H9 (cell line): ENCODE measurements around the gene YIPF4. TPM values are rescaled to one million over a fixed set of nuclear protein-coding genes. Genes with fewer than 3 reads are reported as not detected.
"Not testable (repeated sequence)": the region's sequence is repeated elsewhere in the genome, so short reads cannot be mapped to it uniquely, and the experiment has no call there.

ENCODE experiments used
- DNase-seq: peaks from one replicate; pipeline ENCODE4 v3.0.0-alpha.2; 2017
- H2AFZ ChIP-seq: one replicate; pipeline ENCODE4 v1.6.1; 2013; ENCODE audit warnings: mild to moderate bottlenecking, low read length, control low read depth, moderate library complexity
- H2AK5ac ChIP-seq: 2 replicates; pipeline ENCODE4 v1.6.1; 2013; ENCODE audit warnings: low read length, control low read depth, mixed read lengths; ENCODE audit not compliant: insufficient read length
- H2BK120ac ChIP-seq: one replicate; pipeline ENCODE4 v1.6.1; 2013; ENCODE audit warnings: low read depth, mild to moderate bottlenecking, low read length, control low read depth, inconsistent platforms; ENCODE audit not compliant: poor library complexity, severe bottlenecking
- H2BK12ac ChIP-seq: 2 replicates; pipeline ENCODE4 v1.6.1; 2013; ENCODE audit warnings: low read length, control low read depth, mixed read lengths, low read depth; ENCODE audit not compliant: insufficient read length
- H2BK15ac ChIP-seq: 2 replicates; pipeline ENCODE4 v1.6.1; 2013; ENCODE audit warnings: low read depth, low read length, control low read depth
- H2BK20ac ChIP-seq: one replicate; pipeline ENCODE4 v1.6.1; 2013; ENCODE audit warnings: low read depth, mild to moderate bottlenecking, low read length, control low read depth, inconsistent platforms; ENCODE audit not compliant: poor library complexity, severe bottlenecking
- H2BK5ac ChIP-seq: 2 replicates; pipeline ENCODE4 v1.6.1; 2013; ENCODE audit warnings: low read length, control low read depth, mixed read lengths; ENCODE audit not compliant: insufficient read length
- H3K14ac ChIP-seq: 2 replicates; pipeline ENCODE4 v1.6.1; 2013; ENCODE audit warnings: low read length, control low read depth; ENCODE audit not compliant: insufficient read depth
- H3K18ac ChIP-seq: 2 replicates; pipeline ENCODE4 v1.6.1; 2013; ENCODE audit warnings: low read depth, mild to moderate bottlenecking, mixed read lengths, low read length, control low read depth; ENCODE audit not compliant: insufficient read length
- H3K23ac ChIP-seq: 2 replicates; pipeline ENCODE4 v1.6.1; 2013; ENCODE audit warnings: low read length, control low read depth, mixed read lengths, low read depth; ENCODE audit not compliant: insufficient read length
- H3K23me2 ChIP-seq: 2 replicates; pipeline ENCODE4 v1.6.1; 2013; ENCODE audit warnings: low read depth, mild to moderate bottlenecking, mixed read lengths, low read length, control low read depth; ENCODE audit not compliant: insufficient read length, poor library complexity, severe bottlenecking
- H3K27ac ChIP-seq: 2 replicates; pipeline ENCODE4 v1.5.1; 2013; ENCODE audit warnings: low read length, control low read depth, mixed read lengths, low read depth; ENCODE audit not compliant: insufficient read length
- H3K27me3 ChIP-seq: 2 replicates; pipeline ENCODE4 v1.6.1; 2013; ENCODE audit warnings: low read length, control low read depth, inconsistent platforms; ENCODE audit not compliant: insufficient read depth
- H3K4ac ChIP-seq: 2 replicates; pipeline ENCODE4 v1.6.1; 2013; ENCODE audit warnings: low read depth, mild to moderate bottlenecking, control low read depth, inconsistent platforms, low read length, moderate library complexity
- H3K4me1 ChIP-seq: 2 replicates; pipeline ENCODE4 v1.6.1; 2013; ENCODE audit warnings: low read length, control low read depth, inconsistent platforms; ENCODE audit not compliant: insufficient read depth
- H3K4me2 ChIP-seq: 2 replicates; pipeline ENCODE4 v1.6.1; 2013; ENCODE audit warnings: low read length, control low read depth, mixed read lengths; ENCODE audit not compliant: insufficient read length, insufficient read depth
- H3K56ac ChIP-seq: 2 replicates; pipeline ENCODE4 v1.6.1; 2013; ENCODE audit warnings: low read depth, mild to moderate bottlenecking, mixed read lengths, low read length, control low read depth; ENCODE audit not compliant: insufficient read length
- H3K79me1 ChIP-seq: 2 replicates; pipeline ENCODE4 v1.6.1; 2013; ENCODE audit warnings: low read depth, mild to moderate bottlenecking, moderate library complexity, low read length, control low read depth, inconsistent platforms; ENCODE audit not compliant: insufficient read depth, poor library complexity, severe bottlenecking
- H3K79me2 ChIP-seq: 2 replicates; pipeline ENCODE4 v1.6.1; 2013; ENCODE audit warnings: low read length, control low read depth, inconsistent platforms; ENCODE audit not compliant: insufficient read depth
- H3K9ac ChIP-seq: 2 replicates; pipeline ENCODE4 v1.6.1; 2013; ENCODE audit warnings: low read length, control low read depth, mixed read lengths; ENCODE audit not compliant: insufficient read length; ENCODE audit errors: extremely low read depth
- H3K9me3 ChIP-seq: one replicate; pipeline ENCODE4 v1.6.1; 2013; ENCODE audit warnings: low read depth, low read length, inconsistent platforms; ENCODE audit not compliant: control insufficient read depth
- H3T11ph ChIP-seq: one replicate; pipeline ENCODE4 v1.6.1; 2013; ENCODE audit warnings: mild to moderate bottlenecking, low read length, control low read depth, inconsistent platforms
- H4K20me1 ChIP-seq: one replicate; pipeline ENCODE4 v1.6.1; 2013; ENCODE audit not compliant: control insufficient read depth, insufficient read length, insufficient read depth
- H4K5ac ChIP-seq: 2 replicates; pipeline ENCODE4 v1.6.1; 2013; ENCODE audit warnings: low read depth, mild to moderate bottlenecking, mixed read lengths, low read length, control low read depth; ENCODE audit not compliant: insufficient read length
- H4K8ac ChIP-seq: replicated peaks from 2 replicates; pipeline ENCODE4 v1.6.1; 2013; ENCODE audit warnings: low read length, control low read depth, mixed read lengths, low read depth; ENCODE audit not compliant: insufficient read length
- H4K91ac ChIP-seq: 2 replicates; pipeline ENCODE4 v1.6.1; 2013; ENCODE audit warnings: low read depth, mild to moderate bottlenecking, moderate library complexity, mixed read lengths, low read length, control low read depth; ENCODE audit not compliant: insufficient read length
- H3K27ac Mint-ChIP-seq, 3 experiments: 2 replicates in 2 of 3; 3 replicates in 1 of 3; pipeline ENCODE4 v1.8.0; 2020 to 2021; ENCODE audit warnings: mixed read lengths in 3 of 3, mild to moderate bottlenecking in 1 of 3, moderate library complexity in 1 of 3
- H3K27me3 Mint-ChIP-seq: 2 replicates; pipeline ENCODE4 v1.8.0; 2021; ENCODE audit warnings: low read depth, mild to moderate bottlenecking, moderate library complexity, mixed read lengths
- H3K36me3 Mint-ChIP-seq, 3 experiments: 2 replicates in 2 of 3; 3 replicates in 1 of 3; pipeline ENCODE4 v1.8.0; 2020 to 2021; ENCODE audit warnings: low read depth in 3 of 3, mixed read lengths in 3 of 3; ENCODE audit not compliant: insufficient read depth in 1 of 3
- H3K4me1 Mint-ChIP-seq, 2 experiments: 2 replicates each; pipeline ENCODE4 v1.8.0; 2020; ENCODE audit warnings: mixed read lengths in 2 of 2
- H3K4me3 Mint-ChIP-seq, 2 experiments: 2 replicates in 1 of 2; 3 replicates in 1 of 2; pipeline ENCODE4 v1.8.0; 2020 to 2021; ENCODE audit warnings: mild to moderate bottlenecking in 2 of 2, mixed read lengths in 2 of 2, moderate library complexity in 1 of 2
- H3K9me3 Mint-ChIP-seq, 2 experiments: 2 replicates in 1 of 2; 3 replicates in 1 of 2; pipeline ENCODE4 v1.8.0; 2020; ENCODE audit warnings: mild to moderate bottlenecking in 2 of 2, mixed read lengths in 2 of 2, moderate library complexity in 1 of 2
- WGBS: extraction: QIAGEN DNeasy Blood & Tissue Kit; methylation state at CpG from one replicate; pipeline ENCODE4 v1.1.7; 2013; ENCODE audit warnings: missing lambda C conversion rate, low lambda C conversion rate, mixed read lengths; ENCODE audit not compliant: insufficient read length; ENCODE audit errors: extremely low coverage; 5-methylcytosine and 5-hydroxymethylcytosine counted together
- total RNA-seq: library from RNA; stranded (reverse); gene quantifications from 2 replicates; pipeline ENCODE4 v1.2.1, GENCODE V29; 2021
- TF ChIP-seq, protein P1 (sequence below): fragments of 200-600 bp; sonication (generic); conservative IDR thresholded peaks from 3 replicates; pipeline ENCODE4 v1.8.0; 2021; ENCODE audit warnings: antibody characterized with exemption, mild to moderate bottlenecking

YIPF4 gene
- total RNA-seq, 1 experiment from 2014 or later = 26.2 TPM

DNA sequence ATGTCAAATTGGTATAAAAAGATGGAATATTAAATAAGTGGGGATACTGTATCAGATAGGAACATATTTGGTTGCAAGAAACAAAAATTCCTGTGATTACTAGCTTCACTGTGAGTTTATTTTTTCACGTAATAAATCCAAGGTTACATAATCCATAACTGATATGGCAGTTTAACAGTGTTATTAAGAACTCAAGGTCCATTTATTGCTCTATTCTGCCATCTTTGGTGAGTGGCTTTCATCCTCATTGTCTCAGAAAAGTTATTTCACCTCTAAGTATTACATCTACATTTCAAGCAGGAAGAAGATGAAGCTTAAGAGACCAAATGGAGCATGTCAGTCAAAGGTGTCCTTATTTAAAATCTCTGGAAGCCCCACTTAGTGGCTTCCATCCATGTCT lies 37.2 kb downstream of the YIPF4 start:
- no peak overlapping the region for H3K4me3 Mint-ChIP-seq
- Histone ChIP-seq H3K18ac (no peak overlapping the region), H3T11ph (no peak overlapping the region), H2BK5ac (no peak overlapping the region), H3K79me2 (no peaks in the 10 kb centered on the region), H3K27me3 (no peaks in the 10 kb centered on the region), H3K56ac (no peak overlapping the region), H3K23ac (no peak overlapping the region), H4K20me1 (no peaks in the 10 kb centered on the region), H2AK5ac (no peak overlapping the region), H4K5ac (no peak overlapping the region), H3K4me2 (no peak overlapping the region), H2BK12ac (no peak overlapping the region), H3K9me3 (no peaks in the 10 kb centered on the region), H3K4ac (no peak overlapping the region), H3K79me1 (no peaks in the 10 kb centered on the region), H3K9ac (no peak overlapping the region), H4K8ac (no peak overlapping the region), H2BK15ac (no peak overlapping the region), H4K91ac (no peak overlapping the region), H3K14ac (no peak overlapping the region), H3K23me2 (no peaks in the 10 kb centered on the region), H2AFZ (no peak overlapping the region), H2BK20ac (no peak overlapping the region), H3K27ac (no peak overlapping the region), H3K4me1 (no peaks in the 10 kb centered on the region), H2BK120ac (no peak overlapping the region)
- DNase-seq = no peak
- no peaks in the 10 kb centered on the region for H3K4me1 Mint-ChIP-seq
- TF ChIP-seq, protein P1, sequence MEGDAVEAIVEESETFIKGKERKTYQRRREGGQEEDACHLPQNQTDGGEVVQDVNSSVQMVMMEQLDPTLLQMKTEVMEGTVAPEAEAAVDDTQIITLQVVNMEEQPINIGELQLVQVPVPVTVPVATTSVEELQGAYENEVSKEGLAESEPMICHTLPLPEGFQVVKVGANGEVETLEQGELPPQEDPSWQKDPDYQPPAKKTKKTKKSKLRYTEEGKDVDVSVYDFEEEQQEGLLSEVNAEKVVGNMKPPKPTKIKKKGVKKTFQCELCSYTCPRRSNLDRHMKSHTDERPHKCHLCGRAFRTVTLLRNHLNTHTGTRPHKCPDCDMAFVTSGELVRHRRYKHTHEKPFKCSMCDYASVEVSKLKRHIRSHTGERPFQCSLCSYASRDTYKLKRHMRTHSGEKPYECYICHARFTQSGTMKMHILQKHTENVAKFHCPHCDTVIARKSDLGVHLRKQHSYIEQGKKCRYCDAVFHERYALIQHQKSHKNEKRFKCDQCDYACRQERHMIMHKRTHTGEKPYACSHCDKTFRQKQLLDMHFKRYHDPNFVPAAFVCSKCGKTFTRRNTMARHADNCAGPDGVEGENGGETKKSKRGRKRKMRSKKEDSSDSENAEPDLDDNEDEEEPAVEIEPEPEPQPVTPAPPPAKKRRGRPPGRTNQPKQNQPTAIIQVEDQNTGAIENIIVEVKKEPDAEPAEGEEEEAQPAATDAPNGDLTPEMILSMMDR = no peak
- no peaks in the 10 kb centered on the region for H3K27me3 Mint-ChIP-seq
- WGBS = no CpG with 5 or more reads among the region's 1 CpG
- no peaks in the 10 kb centered on the region for H3K36me3 Mint-ChIP-seq
- H3K27ac Mint-ChIP-seq = no peak overlapping the region
- H3K9me3 Mint-ChIP-seq = no peaks in the 10 kb centered on the region

DNA sequence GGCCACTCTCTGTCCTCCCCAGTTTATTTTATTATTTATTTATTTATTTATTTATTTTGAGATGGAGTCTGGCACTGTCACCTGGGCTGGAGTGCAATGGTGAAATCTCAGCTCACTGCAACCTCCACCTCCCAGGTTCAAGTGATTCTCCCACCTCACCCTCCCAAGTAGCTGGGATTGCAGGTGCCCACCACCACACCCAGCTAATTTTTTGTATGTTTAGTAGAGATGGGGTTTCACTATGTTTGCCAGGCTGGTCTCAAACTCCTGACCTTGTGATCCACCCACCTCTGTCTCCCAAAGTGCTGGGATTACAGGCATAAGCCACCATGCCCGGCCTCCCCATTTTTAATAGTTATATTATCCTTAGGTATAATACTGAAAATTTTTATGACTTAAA lies 51.0 kb downstream of the YIPF4 start:
- H3K18ac ChIP-seq, H2AK5ac ChIP-seq, H3K56ac ChIP-seq, H3K79me2 ChIP-seq, H3K23ac ChIP-seq, H2BK15ac ChIP-seq, H3K27ac ChIP-seq, H2BK12ac ChIP-seq, H4K5ac ChIP-seq, H3K23me2 ChIP-seq, H4K91ac ChIP-seq, H3K4me1 Mint-ChIP-seq, H3K4me2 ChIP-seq, H3K27ac Mint-ChIP-seq, H3K9me3 Mint-ChIP-seq, H3T11ph ChIP-seq, H2AFZ ChIP-seq, H3K9ac ChIP-seq, H3K14ac ChIP-seq, H2BK120ac ChIP-seq, H3K27me3 Mint-ChIP-seq, H4K8ac ChIP-seq, H3K9me3 ChIP-seq, H3K79me1 ChIP-seq, H3K4me1 ChIP-seq, DNase-seq, H4K20me1 ChIP-seq, H3K27me3 ChIP-seq, H3K4ac ChIP-seq, H3K4me3 Mint-ChIP-seq, H2BK20ac ChIP-seq, H3K36me3 Mint-ChIP-seq, H2BK5ac ChIP-seq: not testable (repeated sequence)
- WGBS = no CpG with 5 or more reads among the region's 1 CpG
